B cell (primary cell): ENCODE data around the gene DPP10. TPM values are rescaled to one million over a fixed set of nuclear protein-coding genes. Genes with fewer than 3 reads are reported as not detected.

ENCODE experiments used
- ATAC-seq: fragments of 200-7000 bp; cut with Tn5 transposase; one replicate; pipeline ENCODE4 v1.10.0; 2021; ENCODE audit warnings: low read depth, mild to moderate bottlenecking, moderate number of reproducible peaks, moderate library complexity
- CTCF ChIA-PET: fragments of 350-600 bp; sonication (Branson Sonifier 250); formaldehyde crosslinking; loops from one replicate; lab custom pipeline; 2021; ENCODE audit warnings: antibody characterized with exemption, inconsistent platforms; lab: Charles Lee
- POLR2A ChIA-PET: fragments of 350-600 bp; sonication (Branson Sonifier 250); formaldehyde crosslinking; loops from one replicate; lab custom pipeline; 2021; ENCODE audit warnings: antibody characterized with exemption; lab: Charles Lee
- DNase-seq: peaks from one replicate; pipeline ENCODE4 v3.0.0; 2013
- H2AFZ ChIP-seq: 2 replicates; pipeline ENCODE4 v1.6.1; 2012; ENCODE audit warnings: mild to moderate bottlenecking, low read depth, low read length; ENCODE audit not compliant: insufficient read depth, poor library complexity, severe bottlenecking
- H3K27ac ChIP-seq, 2 donors: 1 replicate in 1 of 2; 2 replicates in 1 of 2; pipeline ENCODE4 v1.5.1; 2012 to 2013; ENCODE audit warnings: low read length in 2 of 2, mild to moderate bottlenecking in 2 of 2, moderate library complexity in 1 of 2
- H3K27me3 ChIP-seq, 4 experiments: fragments of 200-600 bp in 1 of 4; sonication (generic) in 1 of 4; replicated peaks in 1 of 4; 1 replicate in 2 of 4; 2 replicates in 2 of 4; pipeline versions ENCODE4 v1.6.1 to v1.7.0; 2013 to 2016; ENCODE audit warnings: low read length in 3 of 4, mild to moderate bottlenecking in 2 of 4, mixed read lengths in 1 of 4, moderate library complexity in 1 of 4; ENCODE audit not compliant: insufficient read depth in 4 of 4, control insufficient read depth in 3 of 4; ENCODE audit errors: control extremely low read depth in 1 of 4
- H3K36me3 ChIP-seq, 2 experiments: replicated peaks in 1 of 2; 1 replicate in 1 of 2; 2 replicates in 1 of 2; pipeline versions ENCODE4 v1.6.1 to v1.7.1; 2013; ENCODE audit warnings: low read length in 1 of 2; ENCODE audit not compliant: insufficient read depth in 2 of 2, control insufficient read depth in 1 of 2; ENCODE audit errors: control extremely low read depth in 1 of 2, extremely low read depth in 1 of 2
- H3K4me1 ChIP-seq, 2 donors: fragments of 200-600 bp in 1 of 2; sonication (generic) in 1 of 2; 1 replicate in 1 of 2; 2 replicates in 1 of 2; pipeline versions ENCODE4 v1.5.1 to v1.6.1; 2013 to 2017; ENCODE audit warnings: low read length in 2 of 2; ENCODE audit not compliant: control insufficient read depth in 2 of 2, insufficient read depth in 2 of 2
- H3K4me2 ChIP-seq: replicated peaks from 2 replicates; pipeline ENCODE3; 2012; ENCODE audit warnings: mild to moderate bottlenecking, low read depth, low read length; ENCODE audit not compliant: poor library complexity, severe bottlenecking
- H3K4me3 ChIP-seq, 5 experiments: fragments of 200-600 bp in 1 of 5; sonication (generic) in 1 of 5; 1 replicate in 3 of 5; 2 replicates in 2 of 5; pipeline versions ENCODE4 v1.5.1 to v1.7.0; 2011 to 2016; ENCODE audit warnings: low read length in 4 of 5, mild to moderate bottlenecking in 4 of 5, low read depth in 2 of 5, control low read depth in 1 of 5, moderate library complexity in 1 of 5; ENCODE audit not compliant: insufficient read depth in 1 of 5; ENCODE audit errors: control extremely low read depth in 1 of 5, extremely low read depth in 1 of 5
- H3K79me2 ChIP-seq: fragments of 200-600 bp; sonication (generic); one replicate; pipeline ENCODE4 v1.6.0; 2016; ENCODE audit warnings: low read length; ENCODE audit not compliant: control insufficient read depth, insufficient read depth
- H3K9ac ChIP-seq: fragments of 200-600 bp; sonication (generic); 2 replicates; pipeline ENCODE4 v1.6.1; 2017; ENCODE audit warnings: mild to moderate bottlenecking, low read length, moderate library complexity
- H3K9me3 ChIP-seq, 3 donors: one replicate each; pipeline versions ENCODE4 v1.6.1 to v1.7.1; 2013; ENCODE audit warnings: low read length in 2 of 3; ENCODE audit not compliant: control insufficient read depth in 2 of 3, insufficient read depth in 1 of 3; ENCODE audit errors: control extremely low read depth in 1 of 3
- H4K20me1 ChIP-seq: 2 replicates; pipeline ENCODE4 v1.6.0; 2012; ENCODE audit warnings: mild to moderate bottlenecking, low read length; ENCODE audit not compliant: insufficient read depth, control insufficient read depth, poor library complexity, severe bottlenecking
- H3K27ac Mint-ChIP-seq: one replicate; pipeline ENCODE4 v1.8.0; 2021; ENCODE audit warnings: mixed read lengths
- H3K27me3 Mint-ChIP-seq: one replicate; pipeline ENCODE4 v1.8.0; 2021; ENCODE audit warnings: mixed read lengths
- H3K4me1 Mint-ChIP-seq: one replicate; pipeline ENCODE4 v1.8.0; 2021; ENCODE audit warnings: mixed read lengths
- H3K4me3 Mint-ChIP-seq: one replicate; pipeline ENCODE4 v1.8.0; 2021; ENCODE audit warnings: mixed read lengths
- H3K9me3 Mint-ChIP-seq: one replicate; pipeline ENCODE4 v1.8.0; 2022; ENCODE audit warnings: mixed read lengths; ENCODE audit not compliant: insufficient read depth
- CTCF ChIP-seq: fragments of 200-600 bp; IDR thresholded peaks from one replicate; pipeline ENCODE4 v1.8.0; 2022; ENCODE audit warnings: antibody characterized with exemption, mild to moderate bottlenecking
- EZH2 ChIP-seq: IDR thresholded peaks from 2 replicates; pipeline ENCODE4 v1.6.1; 2012; ENCODE audit warnings: borderline replicate concordance, low read depth, mild to moderate bottlenecking, moderate library complexity, low read length; ENCODE audit not compliant: insufficient read depth, poor library complexity, severe bottlenecking
- WGBS: methylation state at CpG from one replicate; pipeline ENCODE4 v1.1.5; 2013; ENCODE audit warnings: missing lambda C conversion rate; ENCODE audit not compliant: insufficient coverage; 5-methylcytosine and 5-hydroxymethylcytosine counted together
- intact Hi-C: fragments of 100-400 bp; cut with micrococcal nuclease; formaldehyde crosslinking; loops from one replicate; pipeline ENCODE4 v1.10.0; 2022
- polyA plus RNA-seq: library from polyadenylated mRNA; depleted of rRNA; stranded (reverse); fragments of >200 nt; gene quantifications from 2 replicates; pipeline ENCODE4 v1.2.3, GENCODE V29; 2012
- total RNA-seq, 2 donors: library from RNA; stranded (reverse); fragments of 120-200 nt in 1 of 2; gene quantifications; 1 replicate in 1 of 2; 2 replicates in 1 of 2; pipeline versions ENCODE4 v1.2.3 to v1.2.4, GENCODE V29; 2013 to 2022

DPP10 gene
- total and polyA plus RNA-seq, 2 donors (not counting 1 experiment from before 2014, with no cell fraction given): not detected

- H4K20me1 ChIP-seq: no peaks in the 10 kb centered on the region
- no peaks in the 10 kb centered on the region for H3K79me2 ChIP-seq
- H3K9ac ChIP-seq: no peak overlapping the region
- Mint-ChIP-seq H3K27ac (no peak overlapping the region), H3K9me3 (peaks cover 8% of the 10 kb centered on the region), H3K27me3 (no peaks in the 10 kb centered on the region), H3K4me1 (no peaks in the 10 kb centered on the region), H3K4me3 (no peak overlapping the region)
- H3K4me2 ChIP-seq: no peak overlapping the region
- no peaks in the 10 kb centered on the region for H3K27me3 ChIP-seq
- no peak overlapping the region for H2AFZ ChIP-seq
- no peak overlapping the region for H3K4me3 ChIP-seq
- H3K4me1 ChIP-seq: no peaks in the 10 kb centered on the region
- DNase-seq (no peak), ATAC-seq (no peak)
- TF ChIP-seq EZH2: no peak
- TF ChIP-seq CTCF: no peak
- no peaks in the 10 kb centered on the region for H3K36me3 ChIP-seq
- ChIA-PET POLR2A (no interaction called here), CTCF (no interaction called here)
- peaks cover 0 to 8% (median 1%) of the 10 kb centered on the region in 3 donors for H3K9me3 ChIP-seq
- intact Hi-C loops: no loop called here
- WGBS: no CpG with 5 or more reads among the region's 4 CpGs
- H3K27ac ChIP-seq: no peak overlapping the region
Measured at GRCh38 chr2:115624332-115624731, 1181.9 kb downstream of the DPP10 start.

GRCh38 chr2:115634578-115634977 is 1192.1 kb downstream of the DPP10 start:
- H3K27ac ChIP-seq: no peak overlapping the region
- POLR2A ChIA-PET: no interaction called here
- no peak overlapping the region for H3K4me3 Mint-ChIP-seq
- no peaks in the 10 kb centered on the region for H3K27me3 Mint-ChIP-seq
- CTCF ChIA-PET: no interaction called here
- no peak for TF ChIP-seq CTCF
- DNase-seq: no peak
- no peaks in the 10 kb centered on the region for H3K4me1 ChIP-seq
- no peaks in the 10 kb centered on the region for H3K79me2 ChIP-seq
- 90% methylated on average over 3 of the region's 3 CpGs for WGBS
- H3K9me3 ChIP-seq: peaks cover 0 to 11% (median 1%) of the 10 kb centered on the region in 3 donors
- no peak overlapping the region for H3K27ac Mint-ChIP-seq
- no peak overlapping the region for H3K9ac ChIP-seq
- no peaks in the 10 kb centered on the region for H3K27me3 ChIP-seq
- no peaks in the 10 kb centered on the region for H3K36me3 ChIP-seq
- no peaks in the 10 kb centered on the region for H3K4me1 Mint-ChIP-seq
- no peak overlapping the region for H3K4me2 ChIP-seq
- intact Hi-C loops: no loop called here
- H2AFZ ChIP-seq: no peak overlapping the region
- peaks cover 10% of the 10 kb centered on the region for H3K9me3 Mint-ChIP-seq
- H4K20me1 ChIP-seq: no peaks in the 10 kb centered on the region
- ATAC-seq: no peak
- no peak overlapping the region for H3K4me3 ChIP-seq
